GM21381 (cell line): ENCODE measurements around the gene MLLT10.
"Not testable (repeated sequence)": the region's sequence is repeated elsewhere in the genome, so short reads cannot be mapped to it uniquely, and the experiment has no call there.

Source experiments
- ATAC-seq: cut with Tn5 transposase; IDR thresholded peaks from one replicate; pipeline ENCODE4 v1.9.1; 2021; ENCODE audit warnings: mild to moderate bottlenecking, moderate library complexity; ENCODE audit not compliant: unreplicated experiment

MLLT10 gene

GRCh38 chr10:21628645-21629044 lies 94.6 kb downstream of the MLLT10 start:
- ATAC-seq: not testable (repeated sequence)

DNA sequence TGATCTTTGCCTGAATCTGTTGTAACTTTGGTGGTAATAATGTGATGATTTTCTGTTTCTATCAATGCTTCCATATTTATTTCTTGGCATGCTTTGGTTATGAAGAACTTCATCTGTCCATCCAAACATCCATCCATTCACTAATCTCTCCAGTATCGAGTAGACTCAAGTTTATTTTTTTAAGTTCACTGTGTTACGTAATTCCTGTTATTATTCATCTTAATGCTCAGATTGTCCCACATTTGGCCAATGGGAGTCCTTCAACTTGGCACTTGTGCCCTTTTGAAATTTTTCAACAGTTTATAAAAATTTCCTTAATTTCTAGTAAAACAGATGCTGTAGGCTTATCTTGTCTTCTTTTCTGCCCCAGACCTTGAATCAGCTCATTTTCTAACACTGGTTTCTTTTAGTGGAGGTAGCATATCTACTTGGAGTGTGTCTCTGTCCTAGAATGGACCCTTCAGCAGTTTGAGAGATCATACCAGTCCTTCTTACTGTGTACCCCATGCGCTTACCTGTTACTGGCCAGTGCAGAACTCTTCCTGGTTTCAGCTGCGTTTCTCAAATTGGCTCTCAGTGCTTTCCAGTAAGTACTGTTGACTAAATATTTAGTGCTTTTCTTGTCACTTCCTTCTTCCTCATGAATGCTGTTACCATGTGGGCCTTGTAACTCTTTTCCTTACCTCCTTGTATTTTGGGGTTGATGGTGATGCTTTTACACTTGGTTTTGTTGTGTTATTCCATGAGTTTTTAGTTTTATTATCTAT lies 100.8 kb downstream of the MLLT10 start:
- ATAC-seq: no peak

DNA sequence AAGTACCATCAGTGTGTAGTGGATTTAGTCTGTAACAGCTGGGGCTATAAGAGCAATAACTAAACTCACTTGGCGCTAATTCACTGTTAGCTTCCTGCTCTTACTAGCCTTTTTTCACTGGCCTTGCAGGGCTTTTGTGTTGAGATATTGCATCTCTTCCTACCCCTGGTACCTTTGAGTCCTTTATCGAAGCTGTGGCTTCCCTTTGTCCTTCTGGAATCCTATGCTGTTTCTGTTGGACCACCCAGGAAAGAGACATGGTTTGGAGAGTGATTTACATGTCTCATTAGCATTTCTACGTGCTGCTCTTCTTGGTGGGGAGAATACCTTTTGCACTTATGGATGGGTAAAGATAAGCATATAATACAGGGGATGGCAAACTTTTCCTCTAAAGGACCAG lies 103.8 kb downstream of the MLLT10 start:
- ATAC-seq: no peak

GRCh38 chr10:21638681-21639080 lies 104.6 kb downstream of the MLLT10 start:
- no peak for ATAC-seq

DNA sequence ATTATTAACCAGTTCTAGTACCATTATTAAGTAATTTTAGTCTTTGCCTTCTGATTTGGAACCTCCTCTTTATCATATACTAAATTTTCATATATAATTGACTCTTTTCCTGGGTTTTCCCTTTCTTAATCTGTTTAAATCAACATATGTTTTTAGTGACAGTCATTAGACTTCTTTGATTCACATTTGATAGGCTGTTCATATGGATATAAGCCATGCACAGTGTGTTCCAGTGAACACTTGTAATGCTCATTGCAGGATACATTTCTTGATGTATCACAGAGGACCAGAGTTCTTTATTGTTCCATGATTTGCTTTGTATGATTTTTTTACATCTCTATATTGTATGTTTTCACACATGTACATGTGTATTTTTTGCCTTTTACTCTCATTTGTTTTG lies 114.0 kb downstream of the MLLT10 start:
- no peak for ATAC-seq

- ATAC-seq: no peak
Observed at GRCh38 chr10:21649454-21649872, 115.4 kb downstream of the MLLT10 start.

DNA sequence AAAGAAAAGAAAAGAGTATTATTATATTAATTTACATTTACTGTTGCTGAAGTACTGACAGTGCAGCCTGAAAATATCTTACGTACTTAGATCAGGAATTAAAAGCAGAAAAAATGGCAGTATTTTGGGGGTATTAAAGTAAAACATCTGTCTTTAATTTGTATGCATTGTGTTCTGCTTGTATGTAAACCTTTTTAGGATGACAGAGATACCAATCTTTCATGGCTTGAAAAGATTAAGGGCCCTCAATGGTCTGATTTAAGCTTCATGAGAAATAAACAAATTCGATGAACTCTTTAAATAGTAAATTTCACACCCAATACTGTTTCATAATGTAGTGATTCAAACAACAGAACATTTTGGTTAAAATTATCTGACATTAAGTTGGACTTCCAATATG lies 116.3 kb downstream of the MLLT10 start:
- ATAC-seq: no peak

GRCh38 chr10:21655236-21655635 lies 121.2 kb downstream of the MLLT10 start:
- no peak for ATAC-seq

DNA sequence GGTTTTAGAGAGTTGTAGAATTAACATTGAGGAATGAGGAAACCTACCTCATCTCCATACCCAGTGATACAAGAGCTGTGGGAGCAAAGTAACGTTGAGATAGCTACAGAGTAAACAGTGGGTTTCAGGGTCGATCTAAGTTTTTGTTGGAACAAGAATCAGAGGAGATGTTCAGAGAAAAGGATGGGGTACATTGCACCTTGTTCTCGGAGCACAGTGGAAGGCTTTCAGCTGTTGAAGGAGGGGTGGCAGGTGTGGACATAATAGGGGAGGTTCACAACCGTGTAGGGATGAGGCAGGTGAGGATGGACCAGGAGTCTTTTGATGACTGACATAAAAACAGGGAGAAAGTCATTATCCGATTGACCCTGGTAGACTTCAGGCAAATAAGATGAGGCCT lies 121.7 kb downstream of the MLLT10 start:
- no peak for ATAC-seq

GRCh38 chr10:21661087-21661486 lies 127.1 kb downstream of the MLLT10 start:
- no peak for ATAC-seq

GRCh38 chr10:21661935-21662334 lies 127.9 kb downstream of the MLLT10 start:
- ATAC-seq: no peak

GRCh38 chr10:21662635-21663034 lies 128.6 kb downstream of the MLLT10 start:
- no peak for ATAC-seq

DNA sequence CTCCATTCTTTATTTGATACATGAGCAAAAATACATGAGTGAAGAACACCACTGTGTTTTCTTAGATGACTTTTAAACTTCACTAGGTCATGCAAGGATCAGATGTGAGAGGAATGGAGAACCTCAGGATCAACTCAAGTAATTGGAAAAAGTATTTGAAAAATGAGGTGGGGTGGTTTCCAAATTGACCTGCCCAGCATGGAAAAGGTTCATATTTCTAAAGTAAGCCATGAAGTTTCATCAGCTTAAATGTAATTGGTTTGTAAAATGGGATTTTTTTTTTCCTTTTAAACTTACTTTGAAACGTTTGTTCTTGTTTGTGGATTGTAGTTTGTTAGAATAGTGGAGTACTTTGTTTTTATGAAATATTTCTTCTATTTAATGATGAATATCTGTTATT lies 134.8 kb downstream of the MLLT10 start:
- ATAC-seq: no peak

GRCh38 chr10:21670391-21670790 lies 136.4 kb downstream of the MLLT10 start:
- no peak for ATAC-seq

DNA sequence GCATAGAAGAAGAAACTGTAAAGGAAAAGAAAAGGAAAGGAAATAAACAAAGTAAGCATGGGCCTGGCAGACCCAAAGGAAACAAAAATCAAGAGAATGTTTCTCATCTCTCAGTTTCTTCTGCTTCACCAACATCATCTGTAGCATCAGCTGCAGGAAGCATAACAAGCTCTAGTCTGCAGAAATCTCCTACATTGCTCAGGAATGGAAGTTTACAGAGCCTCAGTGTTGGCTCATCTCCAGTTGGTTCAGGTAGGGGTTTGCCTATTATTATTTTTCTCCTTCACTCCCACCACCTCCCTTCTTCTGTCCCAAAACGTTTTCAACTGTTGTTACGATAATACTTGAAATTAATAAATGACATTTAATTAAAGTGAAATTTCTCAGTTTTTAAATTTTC lies 139.6 kb downstream of the MLLT10 start:
- ATAC-seq: no peak

- ATAC-seq: peak; percentile 57
Observed at GRCh38 chr10:21675157-21675796, 141.2 kb downstream of the MLLT10 start.

DNA sequence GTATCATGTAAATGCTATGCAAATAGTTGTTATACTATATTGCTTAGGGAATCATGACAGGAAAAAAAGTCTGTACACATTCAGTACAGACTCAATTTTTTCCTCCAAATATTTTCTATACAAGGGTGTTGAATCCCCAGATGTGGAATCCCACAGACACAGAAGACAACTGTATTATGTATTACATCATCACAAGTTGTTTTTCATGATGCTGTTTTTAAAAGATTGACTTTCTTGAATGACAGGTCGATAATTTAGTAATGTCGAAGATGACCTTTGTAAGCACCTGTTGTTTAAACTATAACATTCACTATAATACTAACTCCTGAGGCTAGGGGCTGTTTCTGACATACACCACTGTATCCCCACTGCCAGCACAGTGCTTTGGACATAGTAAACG lies 143.5 kb downstream of the MLLT10 start:
- ATAC-seq: no peak

DNA sequence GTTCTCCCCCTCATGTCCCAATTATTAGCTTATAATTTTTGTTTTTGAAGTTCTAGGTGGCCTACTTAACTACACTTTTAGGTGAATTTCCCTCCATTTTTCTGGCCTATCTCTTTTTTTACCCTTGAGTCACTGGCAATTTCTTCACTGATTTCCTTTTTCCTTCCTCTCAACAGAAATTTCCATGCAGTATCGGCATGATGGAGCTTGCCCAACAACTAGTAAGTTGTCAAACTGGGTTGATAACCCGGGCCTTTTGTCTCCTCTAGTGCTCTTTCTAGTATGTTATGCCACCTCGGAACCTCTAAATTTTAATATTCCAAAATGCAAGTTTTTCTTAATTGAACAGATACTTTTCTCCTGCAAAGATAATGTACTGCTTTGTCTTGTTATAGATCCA lies 147.1 kb downstream of the MLLT10 start:
- no peak for ATAC-seq

DNA sequence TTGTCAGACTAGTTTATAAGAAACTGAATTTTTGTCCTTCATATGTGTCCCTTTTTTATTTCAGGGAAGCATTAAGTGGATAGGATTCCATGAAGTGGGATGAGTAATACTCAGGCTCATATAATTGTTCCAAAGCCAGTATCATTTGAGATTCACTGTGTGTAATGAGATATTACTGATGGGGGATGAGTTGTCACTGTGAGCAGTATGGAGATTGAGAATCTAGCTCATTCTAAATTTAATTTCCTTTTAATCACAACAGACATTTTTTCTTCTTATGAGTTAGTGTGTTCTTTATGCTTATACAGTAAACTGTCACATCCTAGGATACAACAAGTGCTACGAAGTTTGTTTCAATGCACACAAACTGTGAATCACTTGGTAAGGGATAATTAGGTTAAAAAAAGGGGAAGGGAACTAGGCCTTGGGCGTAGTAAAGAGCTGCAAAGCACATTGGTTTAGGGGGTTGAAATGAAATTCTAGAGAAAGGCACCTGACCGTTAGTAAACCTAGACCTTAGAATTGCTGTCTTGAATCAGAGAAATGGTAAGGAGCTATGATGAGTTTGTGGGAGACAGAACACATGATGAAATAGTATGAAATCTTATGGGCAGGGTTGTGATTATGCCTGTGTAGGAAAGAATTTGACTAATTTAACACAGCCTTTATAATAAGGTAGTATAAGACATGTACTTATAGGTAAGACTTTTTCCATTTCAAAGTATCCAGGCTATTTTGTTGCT lies 153.4 kb downstream of the MLLT10 start:
- ATAC-seq: no peak

DNA sequence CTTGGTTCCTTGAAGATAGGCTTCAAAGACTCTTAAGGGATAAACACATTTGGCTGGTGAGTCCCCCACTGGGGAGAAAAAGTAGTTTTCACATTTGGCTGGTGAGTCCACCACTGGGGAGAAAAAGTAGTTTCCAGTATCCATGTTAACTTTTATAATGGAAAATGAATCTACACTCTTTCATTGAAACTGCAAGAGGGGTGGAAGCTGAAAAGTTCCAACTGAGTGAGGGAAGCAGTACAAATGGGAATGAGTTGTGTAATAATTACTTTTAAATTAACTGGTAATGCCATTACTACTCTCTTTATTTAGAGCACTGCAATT lies 153.9 kb downstream of the MLLT10 start:
- no peak for ATAC-seq

- ATAC-seq: no peak
Observed at GRCh38 chr10:21688870-21689269, 154.8 kb downstream of the MLLT10 start.

- no peak for ATAC-seq
Observed at GRCh38 chr10:21689881-21690280, 155.8 kb downstream of the MLLT10 start.
